ENCODE data around the gene HRH3.

Gene HRH3

GRCh38 chr20:62179162-62179504 is 40.9 kb downstream of the HRH3 start:
- Histone ChIP-seq H3K27me3 (ENCODE audit: insufficient read depth, low read length) (no peaks in the 10 kb centered on the region), H3K9me3 (ENCODE audit: low read length) (no peaks in the 10 kb centered on the region), H3K36me3 (ENCODE audit: insufficient read depth, low read length) (no peaks in the 10 kb centered on the region), H3K4me3 (ENCODE audit: low read depth, low read length, poor library complexity, severe bottlenecking) (no peak overlapping the region), H2AFZ (ENCODE audit: low read length) (no peak overlapping the region), H3K27ac (ENCODE audit: low read depth, low read length, poor library complexity, severe bottlenecking) (no peak overlapping the region), H3K79me2 (ENCODE audit: insufficient read depth, low read length) (peaks cover 9% of the 10 kb centered on the region), H3K9me2 (ENCODE audit: low read depth, low read length) (no peaks in the 10 kb centered on the region), H3K9ac (ENCODE audit: low read length) (no peak overlapping the region), H3K4me2 (ENCODE audit: low read length) (no peak overlapping the region), H3K4me1 (ENCODE audit: insufficient read depth, low read length, severe bottlenecking) (peaks cover 15% of the 10 kb centered on the region), H4K20me1 (ENCODE audit: insufficient read depth, low read length) (no peaks in the 10 kb centered on the region), H3F3A (ENCODE audit: insufficient read depth, low read length) (no peaks in the 10 kb centered on the region)
- TF ChIP-seq CTCF (IDR thresholded peaks at IDR 0.05; ENCODE audit: low read length) (no peak), EZH2 (IDR thresholded peaks at IDR 0.05; ENCODE audit: borderline replicate concordance, low read length) (no peak)

GRCh38 chr20:62178316-62179161 is 41.5 kb downstream of the HRH3 start:
- Histone ChIP-seq H3F3A (ENCODE audit: insufficient read depth, low read length) (no peaks in the 10 kb centered on the region), H3K36me3 (ENCODE audit: insufficient read depth, low read length) (no peaks in the 10 kb centered on the region), H3K9ac (ENCODE audit: low read length) (no peak overlapping the region), H3K4me3 (ENCODE audit: low read depth, low read length, poor library complexity, severe bottlenecking) (no peak overlapping the region), H2AFZ (ENCODE audit: low read length) (no peak overlapping the region), H3K9me2 (ENCODE audit: low read depth, low read length) (no peaks in the 10 kb centered on the region), H3K27ac (ENCODE audit: low read depth, low read length, poor library complexity, severe bottlenecking) (no peak overlapping the region), H3K4me2 (ENCODE audit: low read length) (no peak overlapping the region), H3K79me2 (ENCODE audit: insufficient read depth, low read length) (peaks cover 5% of the 10 kb centered on the region), H3K4me1 (ENCODE audit: insufficient read depth, low read length, severe bottlenecking) (peaks cover 9% of the 10 kb centered on the region), H3K9me3 (ENCODE audit: low read length) (no peaks in the 10 kb centered on the region), H4K20me1 (ENCODE audit: insufficient read depth, low read length) (no peaks in the 10 kb centered on the region), H3K27me3 (ENCODE audit: insufficient read depth, low read length) (no peaks in the 10 kb centered on the region)
- TF ChIP-seq CTCF (IDR thresholded peaks at IDR 0.05; ENCODE audit: low read length), result no peak
- no peak for TF ChIP-seq EZH2 (IDR thresholded peaks at IDR 0.05; ENCODE audit: borderline replicate concordance, low read length)

GRCh38 chr20:62177307-62177706 is 42.8 kb downstream of the HRH3 start:
- no peak overlapping the region for H3K27ac ChIP-seq (ENCODE audit: low read depth, low read length, poor library complexity, severe bottlenecking)
- H3K9me3 ChIP-seq (ENCODE audit: low read length), result no peaks in the 10 kb centered on the region
- no peak for TF ChIP-seq EZH2 (IDR thresholded peaks at IDR 0.05; ENCODE audit: borderline replicate concordance, low read length)
- TF ChIP-seq CTCF (IDR thresholded peaks at IDR 0.05; ENCODE audit: low read length), result no peak
- H2AFZ ChIP-seq (ENCODE audit: low read length), result no peak overlapping the region
- H4K20me1 ChIP-seq (ENCODE audit: insufficient read depth, low read length), result no peaks in the 10 kb centered on the region
- no peak overlapping the region for H3K9ac ChIP-seq (ENCODE audit: low read length)
- H3K4me2 ChIP-seq (ENCODE audit: low read length), result no peak overlapping the region
- H3K4me3 ChIP-seq (ENCODE audit: low read depth, low read length, poor library complexity, severe bottlenecking), result no peak overlapping the region
- H3K9me2 ChIP-seq (ENCODE audit: low read depth, low read length), result no peaks in the 10 kb centered on the region
- no peaks in the 10 kb centered on the region for H3F3A ChIP-seq (ENCODE audit: insufficient read depth, low read length)
- H3K79me2 ChIP-seq (ENCODE audit: insufficient read depth, low read length), result no peaks in the 10 kb centered on the region
- no peaks in the 10 kb centered on the region for H3K27me3 ChIP-seq (ENCODE audit: insufficient read depth, low read length)
- H3K36me3 ChIP-seq (ENCODE audit: insufficient read depth, low read length), result no peaks in the 10 kb centered on the region
- peaks cover 8% of the 10 kb centered on the region for H3K4me1 ChIP-seq (ENCODE audit: insufficient read depth, low read length, severe bottlenecking)

Data from OCI-LY1 (cell line).